Measurements from ENCODE around the gene TCF23. TPM values are rescaled to one million over a fixed set of nuclear protein-coding genes. Genes with fewer than 3 reads are reported as not detected.
"Not testable (repeated sequence)": the region's sequence is repeated elsewhere in the genome, so short reads cannot be mapped to it uniquely, and the experiment has no call there.

TCF23 gene
- total RNA-seq, 1 experiment from 2014 or later: not detected

GRCh38 chr2:27154488-27154887 lies 5.7 kb downstream of the TCF23 start:
- no peak for DNase-seq (ENCODE audit: low read depth)

DNA sequence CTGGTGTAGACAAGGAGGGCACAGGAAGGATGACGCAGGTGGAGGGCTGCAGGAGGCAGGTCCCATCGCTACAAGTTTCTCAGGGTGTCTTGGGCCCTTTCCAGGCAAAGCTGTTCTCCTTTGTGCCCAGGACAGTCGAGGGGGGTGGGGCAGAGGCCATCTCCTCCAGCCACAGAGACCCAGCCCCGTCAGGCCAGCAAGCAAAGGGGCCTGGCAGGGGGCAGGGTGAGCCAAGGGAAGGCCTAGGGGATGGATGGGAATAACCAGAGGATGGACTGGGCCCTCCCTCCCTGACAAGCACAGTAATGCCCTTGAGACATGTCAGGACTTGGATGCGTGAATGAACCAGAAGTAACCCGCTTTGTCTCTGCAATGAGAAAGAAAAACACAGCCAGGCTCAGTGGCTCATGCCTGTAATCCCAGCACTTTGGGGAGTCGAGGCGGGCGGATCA lies 6.3 kb downstream of the TCF23 start:
- DNase-seq (ENCODE audit: low read depth): no peak

DNA sequence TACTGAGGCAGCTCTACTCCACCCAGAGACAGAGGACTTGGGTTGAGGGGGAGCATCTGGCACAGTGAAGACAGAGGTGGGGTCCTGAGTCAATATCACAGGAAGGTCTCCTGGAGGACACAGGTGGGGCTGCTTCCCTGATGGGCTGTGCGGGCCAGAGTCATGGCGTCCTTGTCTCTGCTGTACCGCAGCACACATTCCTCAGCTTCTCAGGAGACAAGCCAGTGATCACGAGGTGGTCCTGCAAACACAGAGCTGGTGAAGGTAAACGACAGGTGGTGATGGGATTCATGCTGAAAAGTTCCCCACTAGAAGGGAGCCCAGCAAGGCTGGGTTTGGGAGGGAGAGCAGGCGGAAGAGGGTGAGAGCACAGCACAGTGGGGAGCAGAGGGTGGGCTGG lies 9.7 kb downstream of the TCF23 start:
- no peak for DNase-seq (ENCODE audit: low read depth)

DNA sequence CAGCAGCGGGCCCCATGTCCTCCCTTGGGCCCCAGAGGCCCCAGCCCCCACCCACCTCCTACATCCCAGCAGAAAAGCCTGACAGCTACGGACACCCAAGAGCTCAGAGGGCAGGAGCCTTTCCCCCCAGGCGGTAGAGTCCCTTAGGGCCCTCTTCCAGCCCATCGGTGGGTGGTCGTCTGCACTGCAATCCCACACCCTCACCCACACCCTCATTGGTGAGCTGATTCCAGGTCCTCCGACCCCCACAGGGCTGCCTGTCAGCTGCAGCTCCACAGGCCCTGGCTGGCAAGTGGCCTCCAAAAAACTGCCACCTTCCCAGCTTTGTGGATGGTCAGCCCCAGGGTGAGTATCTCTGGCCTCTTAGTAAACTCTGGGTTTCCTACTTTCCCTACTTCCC lies 10.5 kb downstream of the TCF23 start:
- no peak for DNase-seq (ENCODE audit: low read depth)

- DNase-seq (ENCODE audit: low read depth): no peak
Measured at GRCh38 chr2:27160191-27160590, 11.4 kb downstream of the TCF23 start.

- peak; percentile 37 for DNase-seq (ENCODE audit: low read depth)
Measured at GRCh38 chr2:27162151-27163121, 13.6 kb downstream of the TCF23 start.

- no peak for DNase-seq (ENCODE audit: low read depth)
Measured at GRCh38 chr2:27164960-27165763, 16.4 kb downstream of the TCF23 start.

GRCh38 chr2:27170581-27171337 lies 22.0 kb downstream of the TCF23 start:
- DNase-seq (ENCODE audit: low read depth): peak; percentile 15

GRCh38 chr2:27171351-27171848 lies 22.6 kb downstream of the TCF23 start:
- peak; percentile 6 for DNase-seq (ENCODE audit: low read depth)

GRCh38 chr2:27174638-27175037 lies 25.8 kb downstream of the TCF23 start:
- peak; percentile 7 for DNase-seq (ENCODE audit: low read depth)

GRCh38 chr2:27175330-27175729 lies 26.5 kb downstream of the TCF23 start:
- DNase-seq (ENCODE audit: low read depth): no peak

GRCh38 chr2:27175781-27176180 lies 27.0 kb downstream of the TCF23 start:
- not testable (repeated sequence) for DNase-seq (ENCODE audit: low read depth)

GRCh38 chr2:27177441-27178351 lies 28.9 kb downstream of the TCF23 start:
- no peak for DNase-seq (ENCODE audit: low read depth)

GRCh38 chr2:27178469-27178868 lies 29.7 kb downstream of the TCF23 start:
- no peak for DNase-seq (ENCODE audit: low read depth)

DNA sequence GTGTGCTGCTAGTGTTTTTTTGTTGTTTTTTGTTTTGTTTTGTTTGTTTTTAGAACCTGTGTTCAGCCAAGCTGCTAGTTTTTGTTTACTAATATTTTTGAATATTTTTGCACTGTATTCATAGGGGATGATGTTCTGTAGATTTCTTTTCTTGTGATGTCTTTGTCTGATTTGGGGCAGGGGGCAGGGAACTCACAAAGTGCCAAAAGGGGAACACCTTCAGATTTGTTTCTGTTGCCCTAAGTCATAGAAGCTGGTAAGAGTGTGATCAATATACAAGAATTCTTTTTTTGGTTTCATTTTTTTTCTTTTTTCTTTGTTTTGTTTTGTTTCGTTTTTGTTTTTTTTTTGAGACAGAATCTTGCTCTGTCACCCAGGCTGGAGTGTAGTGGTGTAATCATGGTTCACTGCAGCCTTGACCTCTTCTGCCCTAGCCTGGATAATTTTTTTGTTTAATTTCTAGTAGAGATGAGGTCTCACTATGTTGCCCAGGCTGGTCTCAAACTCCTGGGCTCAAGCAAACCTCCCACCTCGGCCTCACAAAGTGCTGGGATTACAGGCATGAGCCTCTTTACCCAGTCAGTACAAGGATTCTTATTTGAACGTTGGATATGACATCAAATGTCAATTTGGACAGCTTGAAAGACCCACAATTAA lies 30.7 kb downstream of the TCF23 start:
- DNase-seq (ENCODE audit: low read depth): no peak

DNA sequence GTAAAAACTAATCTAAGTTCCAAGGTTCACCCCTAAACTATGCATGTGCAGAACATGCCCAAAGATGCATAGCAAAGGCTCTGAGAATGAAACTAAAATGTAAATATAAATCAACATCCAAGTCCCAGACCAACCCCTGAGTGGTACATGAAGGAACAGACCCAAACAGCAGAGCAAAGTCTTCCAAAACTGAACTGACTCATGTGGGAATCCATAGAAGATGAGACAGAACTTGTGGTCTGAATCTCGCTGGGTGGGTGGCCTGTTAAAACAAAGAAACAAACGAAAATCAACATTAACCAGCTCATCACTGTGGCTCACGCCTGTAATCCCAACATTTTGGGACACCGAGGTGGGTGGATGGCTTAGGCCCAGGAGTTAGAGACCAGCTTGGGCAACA lies 33.5 kb downstream of the TCF23 start:
- DNase-seq (ENCODE audit: low read depth): no peak

DNA sequence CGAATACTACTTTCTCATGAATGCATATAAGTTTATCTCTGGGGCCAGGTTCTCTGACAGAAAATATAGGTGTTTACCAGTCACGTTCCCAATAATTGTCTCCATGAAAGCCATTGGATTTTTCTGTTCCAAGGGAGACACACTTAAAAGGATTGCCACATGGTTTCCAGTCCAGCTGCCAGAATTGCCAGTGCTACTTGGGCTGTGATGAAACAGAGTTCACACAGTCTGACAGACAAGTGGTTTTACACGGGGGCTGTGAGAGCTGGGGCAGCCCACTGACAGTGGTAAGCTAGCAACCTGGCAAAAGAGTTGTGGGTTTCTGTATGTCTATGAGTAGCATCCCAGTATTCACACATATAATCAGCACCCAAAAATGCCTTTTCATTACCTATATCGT lies 35.3 kb downstream of the TCF23 start:
- DNase-seq (ENCODE audit: low read depth): no peak

- peak; percentile 41 for DNase-seq (ENCODE audit: low read depth)
Measured at GRCh38 chr2:27185331-27186026, 36.7 kb downstream of the TCF23 start.

GRCh38 chr2:27186613-27187345 lies 38.0 kb downstream of the TCF23 start:
- no peak for DNase-seq (ENCODE audit: low read depth)

All from M059J (cell line).